Osteoblast (primary cell): Measurements from ENCODE around the gene SPRED2. TPM values are rescaled to one million over a fixed set of nuclear protein-coding genes. Genes with fewer than 3 reads are reported as not detected.
"Not testable (repeated sequence)": the region's sequence is repeated elsewhere in the genome, so short reads cannot be mapped to it uniquely, and the experiment has no call there.

Experiments
- DNase-seq: peaks from one replicate; pipeline ENCODE4 v3.0.0; 2011; ENCODE audit warnings: low spot score, mixed read lengths; ENCODE audit not compliant: insufficient read length; ENCODE audit errors: missing footprints
- H2AFZ ChIP-seq: 2 replicates; pipeline ENCODE4 v1.6.0; 2011; ENCODE audit warnings: mild to moderate bottlenecking, low read length
- H3K27ac ChIP-seq: 2 replicates; pipeline ENCODE4 v1.5.1; 2011; ENCODE audit warnings: mild to moderate bottlenecking, low read depth, low read length, moderate library complexity
- H3K27me3 ChIP-seq: 2 replicates; pipeline ENCODE4 v1.6.0; 2012; ENCODE audit warnings: mild to moderate bottlenecking, control low read depth, inconsistent platforms, low read length, moderate library complexity; ENCODE audit not compliant: insufficient read depth
- H3K36me3 ChIP-seq: 2 replicates; pipeline ENCODE4 v1.5.1; 2011; ENCODE audit warnings: mild to moderate bottlenecking, low read length, control low read depth, moderate library complexity; ENCODE audit not compliant: insufficient read depth
- H3K4me1 ChIP-seq: 2 replicates; pipeline ENCODE4 v1.5.1; 2011; ENCODE audit warnings: mild to moderate bottlenecking, low read length, control low read depth, moderate library complexity; ENCODE audit not compliant: insufficient read depth
- H3K4me2 ChIP-seq: 2 replicates; pipeline ENCODE4 v1.6.0; 2011; ENCODE audit warnings: mild to moderate bottlenecking, low read length; ENCODE audit not compliant: insufficient read depth
- H3K4me3 ChIP-seq: fragments of 200-600 bp; sonication (generic); 3 replicates; pipeline ENCODE4 v1.5.1; 2012; ENCODE audit warnings: mild to moderate bottlenecking, low read length, inconsistent platforms; ENCODE audit not compliant: insufficient read depth
- H3K79me2 ChIP-seq: 2 replicates; pipeline ENCODE4 v1.6.0; 2012; ENCODE audit warnings: mild to moderate bottlenecking, low read length, control low read depth, inconsistent platforms; ENCODE audit not compliant: insufficient read depth
- H3K9me3 ChIP-seq: 2 replicates; pipeline ENCODE4 v1.5.1; 2011; ENCODE audit warnings: low read depth, low read length, control low read depth
- H4K20me1 ChIP-seq: 2 replicates; pipeline ENCODE4 v1.6.0; 2012; ENCODE audit warnings: mild to moderate bottlenecking, low read length, control low read depth; ENCODE audit not compliant: insufficient read depth
- CTCF ChIP-seq: IDR thresholded peaks from 2 replicates; pipeline ENCODE4 v1.5.1; 2011; ENCODE audit warnings: mild to moderate bottlenecking, low read depth, low read length, moderate library complexity; ENCODE audit errors: extremely low read depth
- total RNA-seq: library from RNA; depleted of rRNA; stranded (reverse); fragments of >200 nt; gene quantifications from 2 replicates; pipeline ENCODE4 v1.2.3, GENCODE V29; 2012

The SPRED2 gene
- total RNA-seq, 1 donor: 17.4 TPM

- Histone ChIP-seq H3K9me3 (no peaks in the 10 kb centered on the region), H3K4me1 (peaks cover 31% of the 10 kb centered on the region), H3K4me3 (no peak overlapping the region), H3K36me3 (peaks cover 27% of the 10 kb centered on the region), H3K4me2 (peak overlapping the region; percentile 70), H3K79me2 (peaks cover 29% of the 10 kb centered on the region), H3K27ac (peak overlapping the region; percentile 96), H4K20me1 (peaks cover 3% of the 10 kb centered on the region), H2AFZ (no peak overlapping the region), H3K27me3 (no peaks in the 10 kb centered on the region)
- TF ChIP-seq CTCF: no peak
- DNase-seq: no peak
These were observed 113.2 kb downstream of the SPRED2 start for GRCh38 chr2:65319072-65319673.

- Histone ChIP-seq H3K36me3 (peaks cover 40% of the 10 kb centered on the region), H2AFZ (no peak overlapping the region), H3K27me3 (no peaks in the 10 kb centered on the region), H4K20me1 (peaks cover 3% of the 10 kb centered on the region), H3K4me3 (no peak overlapping the region), H3K4me1 (peaks cover 31% of the 10 kb centered on the region), H3K9me3 (no peaks in the 10 kb centered on the region), H3K27ac (no peak overlapping the region), H3K79me2 (peaks cover 29% of the 10 kb centered on the region), H3K4me2 (no peak overlapping the region)
- TF ChIP-seq CTCF: no peak
- no peak for DNase-seq
These were observed 114.6 kb downstream of the SPRED2 start for GRCh38 chr2:65317841-65318240.

GRCh38 chr2:65317351-65317750 is 115.0 kb downstream of the SPRED2 start:
- not testable (repeated sequence) for H3K4me2 ChIP-seq, H3K9me3 ChIP-seq, H3K4me3 ChIP-seq, H3K27me3 ChIP-seq, H3K27ac ChIP-seq, H2AFZ ChIP-seq, H4K20me1 ChIP-seq, DNase-seq
- H3K36me3 ChIP-seq: peaks cover 44% of the 10 kb centered on the region
- peaks cover 31% of the 10 kb centered on the region for H3K4me1 ChIP-seq
- H3K79me2 ChIP-seq: peaks cover 29% of the 10 kb centered on the region

GRCh38 chr2:65316072-65316471 is 116.3 kb downstream of the SPRED2 start:
- Histone ChIP-seq H3K36me3 (peaks cover 57% of the 10 kb centered on the region), H2AFZ (no peak overlapping the region), H3K79me2 (peaks cover 29% of the 10 kb centered on the region), H3K4me1 (peaks cover 27% of the 10 kb centered on the region), H3K4me3 (no peak overlapping the region), H4K20me1 (peaks cover 3% of the 10 kb centered on the region), H3K9me3 (no peaks in the 10 kb centered on the region), H3K27ac (peak overlapping the region; percentile 65), H3K4me2 (no peak overlapping the region), H3K27me3 (no peaks in the 10 kb centered on the region)
- peak; percentile 74 for DNase-seq
- TF ChIP-seq CTCF: no peak
